HUES6 (cell line): ENCODE measurements around the gene LMCD1.

ENCODE experiments used
- H3K27ac ChIP-seq: 2 replicates; pipeline ENCODE4 v1.7.0; 2013; ENCODE audit warnings: low read depth, mild to moderate bottlenecking, low read length, inconsistent platforms
- H3K27me3 ChIP-seq: 2 replicates; pipeline ENCODE4 v1.6.1; 2013; ENCODE audit warnings: low read length; ENCODE audit not compliant: control insufficient read depth, insufficient read depth
- H3K36me3 ChIP-seq: 2 replicates; pipeline ENCODE4 v1.6.1; 2013; ENCODE audit warnings: low read length; ENCODE audit not compliant: control insufficient read depth, insufficient read depth
- H3K4me1 ChIP-seq: 2 replicates; pipeline ENCODE4 v1.6.1; 2013; ENCODE audit warnings: low read length; ENCODE audit not compliant: control insufficient read depth, insufficient read depth
- H3K4me3 ChIP-seq: 2 replicates; pipeline ENCODE4 v1.5.1; 2013; ENCODE audit warnings: low read depth, low read length
- H3K9ac ChIP-seq: one replicate; pipeline ENCODE4 v1.6.1; 2013; ENCODE audit warnings: mild to moderate bottlenecking, low read length
- H3K9me3 ChIP-seq: 2 replicates; pipeline ENCODE4 v1.6.1; 2013; ENCODE audit warnings: low read depth, low read length; ENCODE audit not compliant: control insufficient read depth, insufficient read depth

The LMCD1 gene

GRCh38 chr3:8523041-8523440 lies 21.4 kb downstream of the LMCD1 start:
- Histone ChIP-seq H3K9ac (no peak overlapping the region), H3K27me3 (no peaks in the 10 kb centered on the region)

GRCh38 chr3:8524249-8524648 lies 22.6 kb downstream of the LMCD1 start:
- H3K9me3 ChIP-seq: no peaks in the 10 kb centered on the region
- no peak overlapping the region for H3K27ac ChIP-seq
- no peaks in the 10 kb centered on the region for H3K27me3 ChIP-seq
- no peak overlapping the region for H3K4me3 ChIP-seq
- no peak overlapping the region for H3K9ac ChIP-seq
- H3K4me1 ChIP-seq: peaks cover 17% of the 10 kb centered on the region
- 0 out of 2 replicates have a peak, but pooled peaks cover 4% of the 10 kb centered on the region for H3K36me3 ChIP-seq

More at GRCh38 chr3:8523041-8523440, 21.4 kb downstream of the LMCD1 start:
- Histone ChIP-seq H3K9me3 (peaks cover 2% of the 10 kb centered on the region; the same call in 1 of the 2 replicates), H3K4me1 (peaks cover 19% of the 10 kb centered on the region), H3K36me3 (0 out of 2 replicates have a peak, but pooled peaks cover 8% of the 10 kb centered on the region), H3K4me3 (no peak overlapping the region), H3K27ac (no peak overlapping the region)

- H3K9me3 ChIP-seq: no peaks in the 10 kb centered on the region
- H3K4me1 ChIP-seq: peaks cover 12% of the 10 kb centered on the region
- 0 out of 2 replicates have a peak, but pooled peaks cover 4% of the 10 kb centered on the region for H3K36me3 ChIP-seq
- no peak overlapping the region for H3K9ac ChIP-seq
- no peaks in the 10 kb centered on the region for H3K27me3 ChIP-seq
- no peak overlapping the region for H3K4me3 ChIP-seq
- H3K27ac ChIP-seq: no peak overlapping the region
Measured at GRCh38 chr3:8524656-8525399, 23.2 kb downstream of the LMCD1 start.

- Histone ChIP-seq H3K9me3 (no peaks in the 10 kb centered on the region), H3K4me3 (no peak overlapping the region), H3K27me3 (no peaks in the 10 kb centered on the region), H3K9ac (no peak overlapping the region), H3K4me1 (peaks cover 8% of the 10 kb centered on the region), H3K27ac (no peak overlapping the region), H3K36me3 (0 out of 2 replicates have a peak, but pooled peaks cover 4% of the 10 kb centered on the region)
Measured at GRCh38 chr3:8525893-8526292, 24.3 kb downstream of the LMCD1 start.

- Histone ChIP-seq H3K36me3 (no peaks in the 10 kb centered on the region), H3K9ac (no peak overlapping the region), H3K27me3 (no peaks in the 10 kb centered on the region), H3K4me1 (peaks cover 11% of the 10 kb centered on the region; the same call in 1 of the 2 replicates), H3K4me3 (no peak overlapping the region), H3K9me3 (no peaks in the 10 kb centered on the region), H3K27ac (no peak overlapping the region)
Measured at GRCh38 chr3:8529181-8529637, 27.6 kb downstream of the LMCD1 start.

- H3K4me1 ChIP-seq: peaks cover 11% of the 10 kb centered on the region; the same call in 1 of the 2 replicates
- no peak overlapping the region for H3K4me3 ChIP-seq
- H3K27me3 ChIP-seq: no peaks in the 10 kb centered on the region
- H3K36me3 ChIP-seq: no peaks in the 10 kb centered on the region
- no peak overlapping the region for H3K27ac ChIP-seq
- no peaks in the 10 kb centered on the region for H3K9me3 ChIP-seq
- no peak overlapping the region for H3K9ac ChIP-seq
Measured at GRCh38 chr3:8529738-8530525, 28.3 kb downstream of the LMCD1 start.

- H3K27me3 ChIP-seq: no peaks in the 10 kb centered on the region
- H3K9ac ChIP-seq: no peak overlapping the region
- peaks cover 11% of the 10 kb centered on the region; the same call in 1 of the 2 replicates for H3K4me1 ChIP-seq
- no peak overlapping the region for H3K4me3 ChIP-seq
- no peak overlapping the region for H3K27ac ChIP-seq
- H3K36me3 ChIP-seq: no peaks in the 10 kb centered on the region
- H3K9me3 ChIP-seq: no peaks in the 10 kb centered on the region
Measured at GRCh38 chr3:8530581-8530980, 29.0 kb downstream of the LMCD1 start.

GRCh38 chr3:8532251-8532871 lies 30.7 kb downstream of the LMCD1 start:
- H3K9ac ChIP-seq: no peak overlapping the region
- H3K4me1 ChIP-seq: peaks cover 26% of the 10 kb centered on the region
- no peak overlapping the region for H3K27ac ChIP-seq
- H3K36me3 ChIP-seq: peaks cover 7% of the 10 kb centered on the region; the same call in 1 of the 2 replicates
- no peaks in the 10 kb centered on the region for H3K9me3 ChIP-seq
- no peaks in the 10 kb centered on the region for H3K27me3 ChIP-seq
- H3K4me3 ChIP-seq: no peak overlapping the region

GRCh38 chr3:8536096-8537056 lies 34.8 kb downstream of the LMCD1 start:
- Histone ChIP-seq H3K9ac (peak overlapping the region; percentile 8), H3K27ac (peak overlapping the region; percentile 60; the same call in 1 of the 2 replicates), H3K27me3 (no peaks in the 10 kb centered on the region), H3K36me3 (peaks cover 23% of the 10 kb centered on the region), H3K4me1 (peaks cover 27% of the 10 kb centered on the region), H3K4me3 (no peak overlapping the region), H3K9me3 (no peaks in the 10 kb centered on the region)

- H3K9me3 ChIP-seq: no peaks in the 10 kb centered on the region
- peaks cover 25% of the 10 kb centered on the region for H3K4me1 ChIP-seq
- no peak overlapping the region for H3K4me3 ChIP-seq
- H3K27ac ChIP-seq: no peak overlapping the region
- H3K9ac ChIP-seq: no peak overlapping the region
- H3K36me3 ChIP-seq: peaks cover 23% of the 10 kb centered on the region
- no peaks in the 10 kb centered on the region for H3K27me3 ChIP-seq
Measured at GRCh38 chr3:8537440-8537839, 35.8 kb downstream of the LMCD1 start.
